ENCODE measurements around the gene RBFOX1.

RBFOX1 gene

DNA sequence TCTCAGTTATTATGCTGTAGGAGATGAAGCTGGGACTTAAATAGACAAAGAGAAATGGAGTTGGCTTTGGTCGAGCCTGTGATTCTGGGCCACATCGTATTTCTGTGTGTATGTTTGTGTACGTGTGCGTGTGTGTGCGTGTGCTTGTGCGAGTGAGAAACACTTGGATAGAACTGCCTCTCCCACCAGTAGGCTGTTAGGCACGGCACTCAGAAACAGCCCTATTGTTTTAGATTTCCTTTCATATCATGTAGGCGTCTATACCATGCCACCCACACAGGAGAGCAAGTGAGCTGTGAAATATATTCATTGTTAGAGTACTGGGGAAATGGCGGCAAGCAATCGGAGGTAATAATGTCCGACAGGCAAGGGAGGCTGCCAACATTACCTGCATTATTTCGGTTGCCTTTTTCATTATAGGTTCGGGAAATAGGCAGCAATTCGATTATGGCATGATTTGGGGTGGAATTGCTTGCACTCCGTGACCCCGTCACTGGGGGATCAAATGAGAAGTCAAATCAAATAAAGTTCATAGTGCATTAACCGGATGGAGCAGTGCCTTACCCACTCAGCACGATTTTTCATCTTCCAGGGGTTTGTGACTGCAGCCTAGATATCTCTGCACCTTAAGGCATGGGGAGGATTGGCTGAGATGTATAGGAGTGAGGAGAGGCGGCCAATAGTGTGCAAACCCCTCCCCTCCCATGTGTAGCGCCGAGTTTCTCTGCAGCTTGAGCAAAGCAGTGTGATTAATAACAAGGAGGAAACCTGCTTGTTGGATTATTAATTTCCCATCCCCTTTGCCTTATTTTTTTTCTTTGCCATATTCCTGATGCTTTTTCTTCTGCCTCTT, 89.6 kb downstream of the RBFOX1 start:
- no peak for DNase-seq

DNA sequence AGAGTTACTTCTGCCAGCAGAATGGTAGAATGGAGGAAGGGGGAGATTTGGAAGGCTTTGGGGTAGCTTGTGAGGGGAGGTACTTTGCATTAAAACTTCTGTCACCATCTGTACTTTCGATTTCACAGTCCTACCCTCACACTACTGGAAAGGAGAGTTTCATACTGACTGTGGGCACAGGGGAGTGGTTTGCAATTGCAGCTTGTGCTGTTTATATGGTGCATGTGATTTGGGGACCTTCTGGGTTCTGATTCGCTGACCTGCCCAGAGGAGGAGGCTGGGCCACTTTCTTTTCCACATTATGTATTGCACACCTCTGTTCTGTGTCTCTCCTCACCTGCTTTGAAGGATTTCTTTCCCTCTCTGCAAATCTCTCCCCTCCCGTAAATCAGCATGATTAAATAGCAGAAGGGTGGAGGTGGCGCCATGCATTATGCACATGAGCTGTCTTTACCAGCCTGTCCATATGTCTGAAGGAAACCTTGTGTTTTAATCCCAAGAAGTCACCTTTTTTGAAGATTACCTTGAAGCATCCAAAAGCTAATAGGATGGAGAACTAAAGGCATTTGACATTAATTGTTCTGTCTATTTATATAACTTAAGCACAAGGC, 90.9 kb downstream of the RBFOX1 start:
- DNase-seq = no peak

DNA sequence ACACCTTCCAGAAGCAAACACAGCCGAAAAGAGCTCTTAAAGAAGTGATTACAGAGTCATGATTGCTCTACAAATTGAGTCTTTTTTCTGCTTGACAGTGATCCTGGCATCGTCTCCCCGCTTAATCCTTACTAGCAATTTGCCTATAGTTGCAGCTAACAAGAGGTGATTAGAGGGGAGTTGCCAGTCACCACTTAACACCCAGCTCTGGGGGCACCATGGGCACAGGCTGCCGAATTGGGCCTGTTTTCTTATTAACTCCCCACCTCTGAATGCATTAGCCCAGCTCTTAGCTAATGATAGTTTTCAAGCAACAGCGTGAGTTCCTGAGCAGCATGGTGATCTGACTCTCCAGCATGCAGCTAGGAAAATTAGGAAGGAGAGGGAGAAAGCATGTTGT, 93.5 kb downstream of the RBFOX1 start:
- DNase-seq = no peak

DNA sequence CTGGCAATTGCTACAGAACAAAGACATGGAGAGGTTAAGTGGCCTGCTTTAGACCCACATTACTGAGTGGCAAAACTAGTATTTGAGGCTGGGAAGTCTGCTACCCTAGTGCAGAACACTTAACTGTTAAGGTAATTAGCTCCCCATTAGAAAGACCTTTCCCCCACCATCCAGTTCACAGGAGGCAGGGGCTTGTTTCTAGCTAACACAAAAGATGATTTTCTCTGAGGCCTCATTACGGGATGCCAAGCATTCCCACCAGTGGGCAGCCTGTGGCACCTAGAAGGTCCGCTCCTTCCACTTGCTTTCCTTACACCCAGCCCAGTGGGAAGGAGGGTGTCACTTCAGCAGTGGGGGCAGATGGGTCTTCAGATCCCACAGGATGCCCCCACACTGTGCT, 99.1 kb downstream of the RBFOX1 start:
- DNase-seq = no peak

DNA sequence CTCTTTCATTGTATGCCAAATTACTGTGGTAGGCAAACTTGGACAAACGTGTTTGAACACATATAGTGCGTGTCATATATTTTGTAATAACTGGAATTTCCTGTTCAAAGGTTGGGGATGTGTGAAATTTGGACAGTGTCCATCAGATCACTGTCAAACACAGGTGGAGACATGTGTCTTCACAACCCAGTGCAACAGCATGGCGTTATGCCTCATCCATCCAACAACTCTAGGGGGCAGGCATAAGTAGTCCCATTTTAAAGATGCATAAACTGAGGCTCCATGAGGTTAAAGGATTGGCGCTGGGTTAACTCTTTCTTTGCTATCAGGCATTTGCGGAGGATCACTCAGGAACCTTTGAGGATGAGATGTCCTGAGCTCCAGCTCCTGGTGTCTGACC, 103.7 kb downstream of the RBFOX1 start:
- DNase-seq = no peak

DNA sequence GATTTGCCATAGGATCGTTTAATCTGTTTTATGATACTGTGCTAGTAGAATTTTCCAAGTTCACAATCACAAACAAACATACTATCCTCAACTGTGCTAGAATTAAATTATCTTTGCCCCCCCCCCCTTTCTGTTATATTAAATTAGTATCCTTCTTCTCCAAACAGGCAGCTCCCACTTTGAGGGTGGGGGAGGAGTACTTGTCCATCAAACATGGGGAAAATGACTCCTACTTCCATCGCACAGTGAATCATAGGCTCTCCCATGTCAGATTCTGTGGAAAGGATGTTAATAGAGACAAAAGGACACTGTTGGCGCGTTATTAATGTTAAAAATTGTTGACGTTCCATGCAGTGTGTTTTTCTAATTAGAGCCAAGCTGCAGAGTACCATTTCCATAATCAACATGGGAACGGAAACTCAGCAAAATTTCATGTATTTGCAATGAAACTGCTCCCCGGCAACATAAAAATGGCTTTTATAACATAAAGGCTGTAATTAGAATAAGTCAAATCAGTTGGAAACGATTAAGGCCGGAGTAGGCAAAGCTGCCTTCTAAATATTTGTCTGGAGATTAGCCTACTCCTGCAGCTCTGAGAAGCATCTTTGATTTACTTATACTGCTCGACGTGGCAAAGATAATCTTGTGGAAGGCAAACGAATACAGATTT, 104.6 kb downstream of the RBFOX1 start:
- no peak for DNase-seq

DNA sequence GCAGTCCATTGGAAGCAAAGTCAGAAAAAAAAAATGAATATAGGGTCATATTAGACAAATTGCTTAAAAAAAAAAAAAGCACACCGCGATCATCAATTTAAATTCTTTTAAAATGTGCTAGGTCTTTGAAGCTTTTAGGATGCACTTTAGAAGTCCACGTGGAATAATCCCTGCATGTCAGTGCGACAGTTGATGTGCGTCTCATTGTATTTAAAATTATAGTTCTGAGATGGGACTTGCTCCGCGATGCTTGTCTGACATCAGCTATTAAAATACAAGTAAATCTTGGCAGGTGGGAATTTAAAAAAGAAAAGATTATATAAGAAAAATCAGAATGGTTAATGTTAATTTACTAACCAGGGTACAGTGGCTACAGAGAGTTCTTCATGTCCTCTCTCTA, 105.2 kb downstream of the RBFOX1 start:
- no peak for DNase-seq

DNA sequence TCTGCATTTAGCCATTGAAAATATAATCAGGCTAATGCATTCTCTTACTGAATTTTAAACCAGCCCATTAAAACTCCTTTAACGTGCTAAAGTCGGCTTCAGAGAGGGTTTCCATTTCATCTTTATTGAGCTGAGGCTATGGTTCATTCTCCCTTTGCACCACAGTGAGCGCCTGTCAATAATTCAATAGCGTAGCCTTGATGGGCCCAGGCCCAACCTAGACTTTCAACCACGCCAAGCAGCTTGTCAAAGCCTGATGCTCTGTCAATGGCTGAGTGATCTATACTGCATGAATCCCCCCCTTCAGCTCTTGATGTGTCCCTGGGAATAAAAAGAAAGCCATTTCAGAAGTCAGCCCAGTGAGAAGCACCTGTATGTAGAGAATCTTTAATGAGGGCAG, 106.0 kb downstream of the RBFOX1 start:
- DNase-seq = no peak

DNA sequence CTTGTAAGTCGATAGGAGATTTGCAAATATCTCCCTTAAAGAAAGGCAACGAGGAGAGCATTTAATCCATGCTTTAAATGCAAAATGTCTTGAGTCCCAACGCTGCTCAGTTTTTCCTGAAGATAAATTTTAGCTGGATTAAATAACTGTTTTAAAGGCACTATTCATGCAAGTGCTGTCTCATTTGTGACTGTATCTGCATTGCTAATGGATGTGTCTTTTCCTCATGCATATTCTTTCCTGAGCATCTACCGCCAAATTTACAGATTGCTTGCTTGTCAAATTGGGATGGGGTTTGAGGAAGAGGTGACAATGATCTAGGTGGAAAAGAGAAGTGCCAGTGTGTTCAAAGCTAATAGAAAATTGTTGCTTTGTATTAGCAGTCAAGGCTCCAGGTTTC, 106.9 kb downstream of the RBFOX1 start:
- no peak for DNase-seq

DNA sequence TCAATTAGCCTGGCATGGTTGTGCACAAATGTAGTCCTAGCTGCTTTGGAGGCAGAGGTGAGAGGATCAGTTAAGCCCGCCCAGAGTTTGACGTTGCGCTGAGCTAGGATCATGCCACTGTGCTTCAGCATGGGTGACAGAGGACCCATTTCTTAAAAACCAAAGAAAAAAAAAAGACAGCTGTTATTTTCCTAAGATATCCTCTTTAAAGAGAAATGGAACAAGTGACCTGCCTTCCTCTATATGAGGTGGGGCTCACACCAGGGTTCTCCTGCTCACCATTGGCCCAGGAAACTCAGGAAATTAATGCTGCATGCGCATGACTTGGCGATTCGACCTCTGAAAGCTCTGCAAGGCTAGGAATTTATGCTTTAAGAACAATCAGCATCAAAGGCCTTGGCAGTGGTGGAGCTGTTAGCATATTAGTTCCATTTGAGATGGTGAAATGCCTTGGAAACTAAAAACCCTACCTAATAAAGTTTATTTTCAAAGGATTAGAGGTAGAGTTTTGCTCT, 108.3 kb downstream of the RBFOX1 start:
- no peak for DNase-seq

DNA sequence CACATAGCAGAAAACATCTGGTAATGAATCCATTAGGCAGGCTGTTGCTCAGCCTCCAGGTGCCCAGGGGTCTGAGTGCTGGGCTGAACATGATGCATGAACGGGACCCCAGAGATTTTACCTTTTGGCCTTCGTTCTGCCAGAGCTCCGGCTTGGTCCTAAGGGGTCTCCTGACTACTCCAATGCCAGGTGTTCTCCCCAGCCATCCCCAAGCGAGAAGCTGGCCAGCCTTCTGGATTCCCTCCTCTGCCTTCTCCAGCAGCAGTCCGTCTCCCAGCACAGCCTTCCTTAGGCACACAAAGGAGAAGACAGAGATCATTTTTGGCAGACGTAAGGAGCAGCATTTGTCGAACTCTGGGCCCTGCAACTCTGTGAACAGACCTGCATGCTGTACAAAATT, 109.4 kb downstream of the RBFOX1 start:
- DNase-seq = no peak

DNA sequence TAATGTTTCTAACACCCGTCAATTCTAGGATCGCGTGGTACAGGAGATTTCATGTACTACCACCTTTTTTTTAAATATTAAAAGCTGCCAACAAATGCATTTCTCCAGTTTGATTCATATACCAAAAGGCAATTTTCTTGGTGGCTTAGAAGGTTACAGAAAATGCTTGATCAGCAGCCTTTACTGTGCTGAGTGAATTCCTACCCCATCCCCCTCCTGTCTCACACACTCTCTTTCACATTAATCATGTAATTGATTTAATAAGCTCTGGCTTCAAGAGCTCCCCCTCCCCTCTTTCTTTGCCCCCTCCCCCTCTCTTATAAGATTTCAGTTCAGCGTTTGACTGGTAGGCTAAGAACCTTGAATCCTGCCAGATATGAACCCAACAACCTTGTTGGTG, 110.5 kb downstream of the RBFOX1 start:
- DNase-seq = no peak

DNA sequence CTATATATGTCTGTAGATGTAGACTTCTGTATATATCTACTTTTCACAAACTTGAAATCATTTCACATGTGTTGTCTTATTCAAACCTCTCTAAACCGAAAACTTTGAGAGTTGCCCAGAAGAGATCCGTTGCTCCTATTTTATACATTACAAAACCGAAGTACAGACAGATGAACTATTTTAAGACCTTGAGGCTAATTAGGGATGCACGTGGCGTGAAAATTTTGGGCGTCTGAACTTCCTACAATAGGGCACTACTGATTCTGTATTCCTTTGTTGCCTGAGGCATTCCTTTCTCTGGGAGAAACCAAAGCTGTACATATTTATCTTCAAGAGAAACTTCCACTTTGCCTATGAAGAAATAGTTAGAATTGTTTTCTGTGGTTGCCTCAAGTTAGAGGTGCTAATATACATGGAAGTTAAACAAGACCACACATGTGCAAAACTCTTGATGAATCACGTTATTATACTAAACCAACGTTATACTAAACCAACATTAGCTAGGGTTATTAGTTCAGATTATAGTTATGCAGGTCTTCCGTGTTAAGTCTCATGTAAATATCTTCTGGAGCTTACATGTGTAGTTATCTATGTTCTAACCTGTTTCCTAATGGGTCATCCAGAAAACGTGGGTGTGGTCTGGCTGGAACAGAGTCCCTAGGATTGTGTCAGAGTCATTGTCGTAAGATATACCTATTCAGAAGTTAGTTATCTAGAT, 111.2 kb downstream of the RBFOX1 start:
- DNase-seq = no peak

DNA sequence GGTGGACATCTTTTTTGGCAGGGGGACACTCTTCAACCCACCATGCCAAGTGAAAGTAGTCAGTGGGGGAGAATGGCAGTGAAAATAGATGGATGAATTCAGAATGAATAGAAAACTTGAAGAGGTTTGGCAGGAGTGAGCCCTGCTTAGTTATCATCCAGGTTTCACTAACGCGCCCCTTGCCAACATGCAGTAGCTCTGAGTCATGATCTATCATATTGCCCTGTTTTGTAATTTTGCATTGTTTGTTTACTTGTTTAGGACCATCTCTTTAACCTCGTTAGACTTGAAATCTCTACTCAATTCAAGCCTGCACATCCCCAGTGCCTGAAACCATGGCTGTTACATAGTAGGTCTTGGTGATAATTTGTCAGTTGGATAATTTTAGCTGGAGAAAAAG, 116.7 kb downstream of the RBFOX1 start:
- DNase-seq = no peak

DNA sequence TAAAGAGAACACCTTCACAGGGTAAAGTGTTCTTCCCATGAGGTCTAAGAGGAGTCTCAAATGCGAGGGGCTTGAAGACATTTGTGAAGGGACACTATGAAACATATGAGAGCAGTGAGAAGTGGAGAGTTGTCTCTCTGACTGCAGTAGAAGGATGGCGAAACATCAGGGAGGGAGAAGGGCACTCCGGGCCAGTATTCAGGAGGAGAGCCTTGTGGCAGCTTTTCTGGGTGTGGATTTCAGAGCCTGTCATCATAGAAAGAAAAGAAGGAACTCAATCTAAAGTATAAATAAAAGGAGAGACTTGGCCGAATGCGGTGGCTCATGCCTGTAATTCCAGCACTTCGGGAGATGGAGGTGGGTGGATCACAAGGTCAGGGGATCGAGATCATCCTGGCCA, 117.2 kb downstream of the RBFOX1 start:
- DNase-seq = no peak

DNA sequence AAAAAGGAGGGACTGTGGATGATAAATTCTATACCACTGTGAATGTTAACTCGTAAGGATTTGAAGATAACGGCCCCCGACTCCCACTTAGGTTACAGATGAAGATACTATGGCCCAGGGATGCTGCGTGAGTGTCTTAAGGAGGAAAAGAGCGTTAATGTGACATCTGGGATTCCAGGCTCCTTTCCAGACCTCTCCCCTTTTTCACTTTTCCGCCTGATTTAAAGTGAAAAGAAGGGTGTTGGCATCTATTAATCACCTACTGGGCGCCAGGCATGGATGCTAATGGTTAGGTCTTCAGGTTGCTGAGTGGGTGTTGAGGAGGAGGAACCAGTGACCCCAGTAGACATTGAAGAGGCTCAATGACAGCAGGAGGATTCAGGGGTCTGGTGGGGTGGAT, 117.8 kb downstream of the RBFOX1 start:
- no peak for DNase-seq

DNA sequence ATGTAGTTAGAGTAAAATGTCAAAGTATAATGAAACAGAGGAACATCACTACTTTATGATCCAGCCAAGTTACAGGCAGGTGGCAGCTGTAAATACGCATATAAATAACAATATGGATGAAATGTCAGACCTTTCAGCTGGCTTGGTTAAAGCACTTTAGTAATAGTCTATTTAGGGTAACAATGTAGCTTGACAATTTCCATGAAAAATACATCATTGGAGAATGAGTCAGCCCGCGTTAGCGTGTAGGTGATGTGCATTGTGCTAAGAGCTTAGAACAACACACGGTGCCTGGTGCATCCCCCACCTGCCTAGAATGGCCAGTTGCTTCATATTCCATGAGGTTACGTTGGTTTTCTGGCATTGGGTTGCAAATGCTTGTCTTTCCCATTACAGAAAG, 119.4 kb downstream of the RBFOX1 start:
- no peak for DNase-seq

DNA sequence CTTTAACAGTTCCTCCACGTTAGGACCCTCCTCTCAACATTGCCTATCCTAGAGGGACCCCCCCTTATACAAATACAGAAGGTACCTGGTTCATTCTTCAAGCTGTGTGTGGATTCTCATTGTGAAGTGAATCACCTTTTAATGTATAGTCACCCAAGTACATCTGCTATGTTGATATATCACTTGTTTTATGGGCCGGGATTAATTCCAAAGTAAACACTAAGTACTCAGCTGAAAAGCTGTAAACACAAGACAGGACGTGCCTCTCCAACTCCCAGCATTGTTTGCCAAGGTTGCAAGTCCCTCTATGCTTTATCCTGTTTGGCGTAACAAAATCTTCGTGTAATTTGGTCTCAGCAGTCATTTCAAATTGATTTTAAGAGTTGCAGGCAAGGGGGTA, 123.6 kb downstream of the RBFOX1 start:
- no peak for DNase-seq

DNA sequence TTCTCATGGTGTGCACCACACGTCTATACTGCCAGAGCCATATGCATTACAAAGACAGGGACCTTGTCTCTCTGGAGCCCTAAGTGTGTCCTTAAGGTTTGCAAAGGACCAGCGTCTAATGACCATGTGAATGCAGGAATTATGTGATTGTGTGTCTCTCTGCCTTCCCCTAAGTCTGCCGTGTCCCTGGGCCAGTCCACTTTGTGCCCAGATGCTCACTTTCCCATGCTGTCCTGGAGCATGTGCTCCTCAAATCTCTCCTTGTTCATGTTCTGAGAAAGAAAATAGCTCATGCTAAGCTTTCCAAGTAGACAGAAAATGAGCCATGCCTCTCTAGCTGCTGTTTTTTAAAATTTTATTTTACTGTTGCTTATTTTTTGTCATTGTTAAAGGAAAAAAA, 125.5 kb downstream of the RBFOX1 start:
- no peak for DNase-seq

DNA sequence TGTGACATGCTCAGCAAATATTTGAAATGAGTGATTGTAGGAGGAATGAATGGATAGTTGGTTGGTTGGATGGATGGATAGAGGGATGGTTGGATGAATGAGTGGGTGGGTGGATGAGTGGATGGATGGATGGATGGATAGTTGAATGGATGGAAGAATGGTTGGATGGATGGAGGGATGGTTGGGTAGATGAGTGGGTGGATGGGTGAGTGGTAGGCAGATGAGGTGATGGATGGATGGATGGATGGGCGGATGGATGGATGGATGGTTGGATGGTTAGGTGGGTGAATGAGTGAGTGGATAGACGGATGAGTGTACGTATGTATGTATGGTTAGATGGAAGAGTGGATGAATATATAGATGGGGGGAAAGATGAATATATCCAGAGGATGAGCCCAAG, 137.7 kb downstream of the RBFOX1 start:
- DNase-seq = no peak

DNA sequence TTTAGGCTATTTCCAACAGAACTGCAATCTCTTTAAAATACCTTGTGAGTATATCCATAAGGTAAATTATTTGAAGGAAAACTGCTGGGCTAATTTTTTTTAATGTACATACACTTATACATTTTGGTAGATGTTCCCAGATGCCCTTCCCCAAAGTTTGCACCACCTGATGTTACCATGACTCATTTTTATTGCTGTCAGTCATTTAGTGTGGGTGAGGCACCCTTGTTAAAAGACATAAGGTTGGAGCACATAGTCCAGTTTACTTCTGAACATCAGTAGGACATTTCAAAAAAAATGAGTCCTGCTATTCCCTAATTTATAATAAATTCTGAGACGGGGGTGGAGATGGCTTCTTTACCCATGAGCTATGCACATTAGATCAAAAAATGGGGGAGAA, 138.6 kb downstream of the RBFOX1 start:
- no peak for DNase-seq

DNA sequence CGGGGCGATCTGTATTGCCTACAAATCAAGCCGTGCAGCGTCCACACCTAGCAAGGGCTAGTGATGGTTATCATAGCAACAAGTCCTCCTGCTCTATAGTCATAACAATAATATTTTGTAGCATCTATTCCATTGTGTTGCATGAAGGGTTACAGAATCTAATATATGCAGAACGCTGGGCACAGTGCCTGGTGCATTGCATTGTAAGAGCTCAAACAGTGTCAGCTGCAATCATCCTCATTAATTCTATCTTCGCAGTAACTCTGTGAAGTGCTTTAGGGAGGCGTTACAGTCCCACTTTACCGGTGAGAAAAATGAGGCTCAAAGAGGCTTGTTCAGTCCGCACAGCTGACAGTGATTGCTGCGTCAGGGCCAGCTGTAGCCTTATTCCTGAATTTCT, 149.4 kb downstream of the RBFOX1 start:
- DNase-seq = no peak

DNA sequence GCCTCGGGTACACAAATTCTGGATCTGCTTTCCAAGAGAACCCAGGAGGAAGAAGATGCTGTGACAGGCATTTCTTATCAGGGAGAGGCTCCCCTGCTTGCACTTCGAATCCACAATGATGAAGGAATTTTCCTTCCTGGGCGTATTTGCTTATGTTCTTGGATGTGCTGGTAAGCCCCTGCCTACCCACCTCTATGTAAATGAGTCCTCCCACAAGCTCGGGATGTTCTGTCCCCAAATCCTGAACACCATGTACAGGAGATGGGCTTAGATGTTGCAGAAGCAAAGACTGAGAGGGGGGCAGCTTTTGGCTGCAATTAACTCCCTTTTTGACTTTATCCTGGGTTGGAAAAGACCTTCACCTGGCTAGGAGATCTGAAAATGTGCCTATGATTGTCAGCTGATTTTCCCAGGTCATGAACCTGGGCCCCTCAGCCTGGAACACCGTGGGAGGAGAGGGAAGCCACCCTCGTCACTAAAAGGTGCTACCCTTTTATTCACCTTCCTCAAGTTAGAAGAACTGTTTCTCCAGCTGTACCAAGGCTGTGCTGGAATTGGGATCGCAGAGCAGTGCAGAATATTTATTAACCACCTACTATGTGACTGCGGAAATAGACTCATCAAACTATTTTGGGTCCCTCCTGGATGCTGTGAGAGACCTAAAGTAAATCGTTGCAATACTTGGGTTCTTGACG, 150.1 kb downstream of the RBFOX1 start:
- DNase-seq = no peak

Measured in cerebellar nuclear complex (tissue), 1 donor.